ENCODE results near the gene ZNF687.
"Not testable (repeated sequence)": the region's sequence is repeated elsewhere in the genome, so short reads cannot be mapped to it uniquely, and the experiment has no call there.

Gene ZNF687, protein sequence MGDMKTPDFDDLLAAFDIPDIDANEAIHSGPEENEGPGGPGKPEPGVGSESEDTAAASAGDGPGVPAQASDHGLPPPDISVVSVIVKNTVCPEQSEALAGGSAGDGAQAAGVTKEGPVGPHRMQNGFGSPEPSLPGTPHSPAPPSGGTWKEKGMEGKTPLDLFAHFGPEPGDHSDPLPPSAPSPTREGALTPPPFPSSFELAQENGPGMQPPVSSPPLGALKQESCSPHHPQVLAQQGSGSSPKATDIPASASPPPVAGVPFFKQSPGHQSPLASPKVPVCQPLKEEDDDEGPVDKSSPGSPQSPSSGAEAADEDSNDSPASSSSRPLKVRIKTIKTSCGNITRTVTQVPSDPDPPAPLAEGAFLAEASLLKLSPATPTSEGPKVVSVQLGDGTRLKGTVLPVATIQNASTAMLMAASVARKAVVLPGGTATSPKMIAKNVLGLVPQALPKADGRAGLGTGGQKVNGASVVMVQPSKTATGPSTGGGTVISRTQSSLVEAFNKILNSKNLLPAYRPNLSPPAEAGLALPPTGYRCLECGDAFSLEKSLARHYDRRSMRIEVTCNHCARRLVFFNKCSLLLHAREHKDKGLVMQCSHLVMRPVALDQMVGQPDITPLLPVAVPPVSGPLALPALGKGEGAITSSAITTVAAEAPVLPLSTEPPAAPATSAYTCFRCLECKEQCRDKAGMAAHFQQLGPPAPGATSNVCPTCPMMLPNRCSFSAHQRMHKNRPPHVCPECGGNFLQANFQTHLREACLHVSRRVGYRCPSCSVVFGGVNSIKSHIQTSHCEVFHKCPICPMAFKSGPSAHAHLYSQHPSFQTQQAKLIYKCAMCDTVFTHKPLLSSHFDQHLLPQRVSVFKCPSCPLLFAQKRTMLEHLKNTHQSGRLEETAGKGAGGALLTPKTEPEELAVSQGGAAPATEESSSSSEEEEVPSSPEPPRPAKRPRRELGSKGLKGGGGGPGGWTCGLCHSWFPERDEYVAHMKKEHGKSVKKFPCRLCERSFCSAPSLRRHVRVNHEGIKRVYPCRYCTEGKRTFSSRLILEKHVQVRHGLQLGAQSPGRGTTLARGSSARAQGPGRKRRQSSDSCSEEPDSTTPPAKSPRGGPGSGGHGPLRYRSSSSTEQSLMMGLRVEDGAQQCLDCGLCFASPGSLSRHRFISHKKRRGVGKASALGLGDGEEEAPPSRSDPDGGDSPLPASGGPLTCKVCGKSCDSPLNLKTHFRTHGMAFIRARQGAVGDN

DNA sequence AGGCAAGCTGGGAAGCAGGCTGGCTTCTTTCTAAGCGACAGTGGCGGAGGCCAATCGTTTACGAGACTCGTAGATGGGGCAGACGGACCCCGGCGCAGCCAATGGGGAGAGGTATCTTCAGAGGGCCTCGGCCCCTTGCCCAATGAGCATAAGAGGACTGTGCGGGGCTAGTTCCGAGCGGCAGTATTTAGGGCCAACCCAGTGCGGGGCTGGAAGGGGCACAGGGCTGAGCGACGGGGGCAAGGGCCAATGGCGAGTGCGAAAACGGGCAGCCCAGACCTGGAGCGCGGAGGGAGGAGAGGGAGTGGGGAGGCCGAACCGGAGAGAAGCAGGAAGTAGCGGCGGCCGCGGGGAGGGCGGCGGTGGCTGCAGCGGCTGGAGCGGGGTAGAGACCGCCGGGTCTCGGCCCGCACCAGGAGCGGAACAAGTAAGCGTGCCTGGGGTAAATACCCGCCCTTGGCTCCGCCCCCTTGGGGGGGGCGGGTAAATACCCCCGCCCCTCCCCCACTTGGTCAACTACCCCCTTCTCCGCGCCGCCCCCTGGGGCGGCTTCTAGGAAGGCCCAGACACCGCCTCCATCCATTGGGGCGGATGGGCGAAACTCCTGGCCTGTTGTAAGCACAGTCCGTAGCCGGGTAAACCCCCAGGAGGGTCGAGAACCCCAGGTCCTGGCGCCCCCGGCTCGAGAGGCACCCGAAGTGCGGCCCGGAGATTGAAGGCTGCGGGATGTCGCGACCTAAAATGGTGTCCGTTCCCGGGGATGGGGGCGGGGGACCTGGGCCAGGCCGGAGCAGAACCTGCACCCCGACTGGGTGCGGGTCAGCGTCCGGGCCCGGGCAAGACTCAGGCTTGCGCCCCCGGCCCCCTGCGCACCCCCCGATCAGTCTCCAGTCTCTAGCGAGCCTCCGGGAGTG is at the start of gene ZNF687:
ZNF687 (plus strand) TSS at position 331 of the 914 bp plus-strand sequence. CDS start 3,993 bp downstream, outside the sequence.
- peak; percentile 100 for DNase-seq (ENCODE audit: low read depth)

DNA sequence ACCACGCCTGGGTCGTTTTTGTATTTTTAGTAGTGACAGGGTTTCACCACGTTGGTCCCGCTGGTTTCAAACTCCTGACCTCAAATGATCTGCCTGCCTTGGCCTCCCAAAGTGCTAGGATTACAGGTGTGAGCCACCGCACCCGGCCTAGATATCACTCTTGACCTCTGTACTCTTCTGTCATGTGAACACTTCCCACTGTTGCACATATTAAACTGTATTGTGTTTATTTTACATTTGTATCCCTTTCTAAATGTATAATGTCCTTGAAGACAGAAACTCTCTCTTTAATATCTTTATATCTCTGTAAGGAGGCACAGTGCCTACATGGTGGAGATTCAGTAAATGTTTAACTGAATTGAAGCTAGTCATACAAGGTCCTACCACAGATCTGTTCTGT is 46.9 kb upstream of the ZNF687 start:
- no peak for DNase-seq (ENCODE audit: low read depth)

DNA sequence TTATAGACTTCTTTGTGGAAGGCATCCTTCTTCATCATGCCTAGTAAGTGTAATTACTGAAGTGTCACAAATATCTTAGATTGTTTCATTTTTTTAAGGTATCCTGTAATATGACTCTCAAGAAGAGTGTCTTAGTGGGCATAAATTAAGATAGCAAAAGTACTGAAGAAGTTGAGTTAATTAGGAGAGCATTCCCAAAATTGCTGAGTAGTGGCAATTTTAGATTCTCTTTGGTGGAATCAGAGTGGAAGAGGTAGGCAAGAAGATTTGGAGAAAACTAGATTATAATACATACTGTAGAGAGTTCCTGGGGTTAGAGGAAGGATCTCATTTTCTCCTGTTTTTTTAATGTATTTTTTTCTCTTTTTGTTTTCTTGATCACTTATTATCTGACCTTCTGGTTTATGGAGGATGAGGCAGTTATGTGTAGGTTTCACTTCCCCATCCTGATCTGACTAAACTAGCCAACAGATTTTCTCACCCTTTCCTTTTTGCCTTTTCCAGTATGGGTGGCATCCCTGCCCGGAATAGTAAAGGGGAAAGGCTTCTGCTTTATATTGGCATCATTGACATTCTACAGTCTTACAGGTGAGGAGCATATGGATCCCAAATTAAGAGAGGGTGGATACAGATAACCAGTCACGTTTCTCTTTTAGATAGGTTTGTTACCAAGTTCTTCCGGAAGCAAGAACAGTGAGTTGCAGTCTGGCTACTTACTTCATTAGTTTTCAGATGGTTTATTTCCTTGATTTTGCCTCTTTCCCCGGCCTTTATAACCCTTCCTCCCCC is 44.2 kb upstream of the ZNF687 start:
- no peak for DNase-seq (ENCODE audit: low read depth)

DNA sequence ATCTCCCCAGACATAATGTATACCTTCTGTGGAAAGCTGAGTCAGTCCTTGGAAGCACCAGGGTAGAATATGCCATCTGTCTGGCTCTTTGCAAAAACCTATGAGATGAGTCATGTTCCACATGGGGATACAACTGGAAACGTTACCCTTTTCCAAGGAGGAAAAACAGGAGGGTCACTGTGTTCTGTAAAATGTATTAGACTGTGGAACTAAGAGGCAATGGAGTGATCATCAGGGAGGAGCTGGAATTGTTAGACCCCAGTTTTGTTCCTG is 43.7 kb upstream of the ZNF687 start:
- peak; percentile 77 for DNase-seq (ENCODE audit: low read depth)

DNA sequence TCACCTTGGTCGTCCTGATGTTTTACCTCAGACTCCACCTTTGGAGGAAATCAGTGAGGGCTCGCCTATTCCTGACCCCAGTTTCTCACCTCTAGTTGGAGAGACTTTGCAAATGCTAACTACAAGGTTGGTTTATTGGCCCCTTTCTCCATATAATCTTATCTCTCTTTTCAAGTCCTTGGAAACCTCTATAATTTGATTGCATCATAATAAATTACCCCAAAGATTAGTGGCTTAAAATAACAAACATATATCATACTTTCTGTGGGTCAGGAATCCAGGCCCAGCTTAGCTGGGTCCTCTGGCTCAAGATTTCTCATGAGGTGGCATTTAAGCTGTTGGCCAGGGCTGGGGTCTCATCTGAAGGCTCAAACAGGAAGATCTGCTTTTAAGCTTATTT is 39.7 kb upstream of the ZNF687 start:
- DNase-seq (ENCODE audit: low read depth): no peak

DNA sequence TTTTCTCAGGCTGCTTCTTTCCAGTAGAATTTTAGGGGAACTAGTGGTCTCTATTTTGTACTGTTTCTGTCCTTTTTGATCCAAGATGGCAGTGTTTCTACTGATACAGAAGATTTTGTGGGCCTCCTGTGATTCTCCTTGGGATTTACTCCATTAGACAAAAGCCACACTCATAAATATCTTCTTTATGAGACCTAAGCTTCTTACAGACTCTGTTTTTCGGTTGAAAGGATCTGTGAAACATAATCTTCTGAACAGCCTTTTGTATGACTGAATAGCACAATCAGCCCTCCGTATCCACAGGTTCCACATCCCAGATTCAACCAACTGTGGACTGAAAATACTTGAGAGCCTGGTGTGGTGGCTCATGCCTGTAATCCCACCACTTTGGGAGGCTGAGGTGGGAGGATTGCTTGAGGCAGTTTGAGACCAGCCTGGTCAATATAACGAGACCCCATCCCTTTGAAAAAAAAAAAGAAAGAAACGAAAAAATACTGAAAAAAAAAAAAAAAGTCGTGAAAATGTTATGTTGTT is 38.3 kb upstream of the ZNF687 start:
- DNase-seq (ENCODE audit: low read depth): no peak

DNA sequence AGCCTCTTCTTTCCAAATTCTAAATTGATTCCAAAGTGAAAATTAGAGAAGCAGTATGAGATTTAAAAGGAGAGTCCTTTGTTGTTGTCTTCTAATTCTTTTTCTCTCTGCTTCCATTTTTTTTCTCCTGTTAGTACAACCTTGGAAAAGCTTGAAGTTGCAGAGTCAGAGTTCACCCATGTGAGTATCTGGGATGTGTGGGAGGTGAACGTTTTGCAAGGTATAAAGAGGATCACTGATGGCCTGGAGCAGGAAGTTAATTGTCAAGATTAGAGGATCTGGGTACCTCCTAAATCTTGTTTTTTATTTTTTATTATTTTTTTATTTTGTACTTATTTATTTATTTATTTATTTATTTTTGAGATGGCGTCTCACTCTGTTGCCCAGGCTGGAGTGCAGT is 35.3 kb upstream of the ZNF687 start:
- no peak for DNase-seq (ENCODE audit: low read depth)

DNA sequence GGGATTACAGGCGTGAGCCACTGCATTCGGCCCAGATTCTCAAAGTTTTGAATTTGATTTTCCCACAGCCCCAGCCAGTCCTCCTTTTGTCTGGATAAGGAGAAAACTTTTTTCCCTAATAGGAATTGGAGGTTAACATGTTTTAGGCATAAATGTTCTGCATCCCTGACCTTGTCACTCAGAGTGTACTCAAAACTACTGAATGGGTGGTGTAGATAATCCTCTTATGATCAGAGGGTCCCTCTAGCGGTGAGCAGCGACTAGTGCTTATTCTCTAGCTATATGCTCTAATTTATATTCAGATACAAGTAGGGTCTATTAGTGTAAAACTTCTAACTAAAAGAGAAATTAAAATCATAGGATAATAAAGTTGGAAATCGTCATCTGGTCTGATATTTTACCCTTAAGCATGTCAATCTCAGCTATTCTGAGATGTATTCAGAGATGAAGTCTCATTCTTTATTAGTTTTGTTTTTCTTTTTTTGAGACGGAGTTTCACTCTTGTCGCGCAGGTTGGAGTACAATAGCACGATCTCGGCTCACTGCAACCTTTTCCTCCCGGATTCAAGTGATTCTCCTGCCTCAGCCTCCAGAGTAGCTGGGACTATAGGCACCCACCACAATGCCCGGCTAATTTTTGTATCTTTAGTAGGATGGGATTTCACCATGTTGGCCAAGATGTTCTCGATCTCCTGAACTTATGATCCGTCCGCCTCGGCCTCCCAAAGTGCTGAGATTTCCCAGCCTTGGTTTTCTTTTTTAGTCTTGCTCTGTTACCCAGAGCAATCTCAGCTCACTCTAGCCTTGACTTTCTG is 30.2 kb upstream of the ZNF687 start:
- no peak for DNase-seq (ENCODE audit: low read depth)

DNA sequence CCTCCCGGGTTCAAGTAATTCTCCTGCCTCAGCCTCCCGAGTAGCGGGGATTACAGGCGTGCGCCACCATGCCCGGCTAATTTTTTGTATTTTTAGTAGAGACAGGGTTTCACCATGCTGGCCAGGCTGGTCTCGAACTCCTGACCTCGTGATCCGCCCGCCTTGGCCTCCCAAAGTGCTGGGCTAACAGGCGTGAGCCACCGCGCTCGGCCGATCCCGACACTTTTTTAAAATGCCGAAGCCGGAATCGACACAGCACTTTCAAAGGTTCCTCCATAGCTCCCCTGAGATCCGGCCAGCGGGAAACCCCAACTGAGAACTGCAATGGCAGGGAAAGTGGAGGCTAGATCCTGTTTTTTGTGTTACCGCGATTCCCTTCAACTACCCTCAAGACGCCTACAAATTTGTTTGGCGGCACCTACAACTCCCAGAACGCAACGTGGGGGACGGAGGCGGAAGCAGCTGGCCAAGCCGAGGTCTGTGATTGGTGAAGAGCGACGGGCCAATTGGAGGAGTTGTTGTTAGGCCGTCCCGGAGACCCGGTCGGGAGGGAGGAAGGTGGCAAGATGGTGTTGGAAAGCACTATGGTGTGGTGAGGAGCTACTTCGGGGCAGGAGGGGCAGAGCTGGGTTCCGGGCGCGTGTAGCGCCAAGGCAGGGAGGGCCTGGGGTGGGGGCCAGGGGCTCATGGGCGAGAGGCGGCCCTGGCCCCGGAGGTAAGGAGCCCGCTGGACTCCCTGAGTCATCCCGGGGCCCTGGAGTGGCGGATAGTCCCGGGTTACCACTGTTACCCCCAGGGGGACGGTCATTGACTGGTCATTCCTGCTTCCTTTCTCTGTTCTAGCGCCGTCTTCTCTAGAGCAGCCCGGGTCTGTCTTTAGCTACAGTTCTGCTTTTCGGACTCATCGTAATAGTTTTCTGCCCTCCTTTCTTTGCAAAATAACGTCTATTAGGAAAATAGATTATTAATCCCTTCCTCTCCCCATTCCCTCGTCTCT is 27.6 kb upstream of the ZNF687 start, which contains the start of gene PSMD4:
PSMD4 (plus strand) TSS at position 518 of the 997 bp plus-strand sequence; CDS start at position 567, 49 bp downstream.
- DNase-seq (ENCODE audit: low read depth): peak; percentile 84

DNA sequence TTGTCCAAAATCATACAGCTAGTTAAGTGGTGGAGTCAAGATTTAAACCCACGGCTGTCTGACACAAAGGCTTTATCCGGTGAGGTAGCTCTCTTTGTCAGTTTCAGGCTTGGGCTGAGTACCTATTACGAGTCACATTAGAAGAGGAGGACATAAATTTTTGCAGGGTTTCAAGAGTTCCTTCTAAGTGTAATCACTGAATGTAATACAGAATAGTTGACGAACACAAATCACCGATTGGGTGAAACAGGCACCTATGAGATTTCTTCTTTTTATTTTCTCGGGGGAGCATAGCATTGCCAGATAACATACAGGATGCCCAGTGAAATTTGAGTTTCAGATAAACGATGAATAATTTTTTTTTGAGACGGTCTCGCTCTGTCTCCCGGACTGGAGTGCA is 26.7 kb upstream of the ZNF687 start:
- DNase-seq (ENCODE audit: low read depth): no peak

DNA sequence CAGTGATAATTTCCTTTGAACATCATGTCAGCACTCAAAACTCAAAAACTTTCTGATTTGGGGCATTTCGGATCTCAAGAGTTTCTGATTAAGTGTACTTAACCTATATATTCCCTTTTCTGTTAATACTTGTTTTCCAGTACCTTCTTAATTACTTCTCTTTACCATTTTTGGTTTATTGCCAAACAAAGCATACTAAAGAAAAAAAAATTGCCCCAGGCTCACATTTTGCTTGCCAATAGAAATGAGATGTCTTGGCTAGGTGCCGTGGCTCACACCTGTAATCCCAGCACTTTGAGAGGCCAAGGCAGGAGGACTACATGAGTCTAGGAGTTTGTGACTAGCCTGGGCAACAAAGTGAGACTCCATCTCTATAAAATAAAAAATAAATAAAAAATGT is 22.7 kb upstream of the ZNF687 start:
- no peak for DNase-seq (ENCODE audit: low read depth)

DNA sequence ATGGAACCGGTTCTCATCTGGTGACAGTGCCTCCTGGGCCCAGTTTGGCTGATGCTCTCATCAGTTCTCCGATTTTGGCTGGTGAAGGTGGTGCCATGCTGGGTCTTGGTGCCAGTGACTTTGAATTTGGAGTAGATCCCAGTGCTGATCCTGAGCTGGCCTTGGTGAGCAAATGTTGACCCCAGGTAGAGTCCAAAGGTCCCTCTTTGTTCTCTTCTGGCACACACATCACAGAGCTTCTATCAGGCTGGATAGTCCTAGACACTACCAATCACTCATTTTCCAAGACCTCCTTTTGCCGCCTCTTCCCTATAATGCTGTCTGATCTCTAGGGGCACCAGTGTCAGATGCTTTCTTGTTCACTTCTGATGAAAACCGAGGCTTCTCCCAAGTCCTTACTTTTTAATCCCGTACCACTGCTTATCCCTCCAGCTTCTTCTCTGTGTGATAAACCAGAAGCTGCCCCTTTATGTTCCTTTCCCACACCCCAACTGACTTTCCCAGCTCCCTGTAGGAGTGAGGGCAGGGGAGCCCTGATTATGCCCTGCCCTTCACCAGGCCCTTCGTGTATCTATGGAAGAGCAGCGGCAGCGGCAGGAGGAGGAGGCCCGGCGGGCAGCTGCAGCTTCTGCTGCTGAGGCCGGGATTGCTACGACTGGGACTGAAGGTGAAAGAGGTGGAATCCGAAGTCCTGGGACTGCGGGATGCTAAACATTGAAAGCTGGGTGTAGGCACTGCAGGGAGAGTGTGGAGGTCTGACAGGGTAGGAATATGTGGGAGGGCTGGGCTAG is 16.5 kb upstream of the ZNF687 start:
- no peak for DNase-seq (ENCODE audit: low read depth)

DNA sequence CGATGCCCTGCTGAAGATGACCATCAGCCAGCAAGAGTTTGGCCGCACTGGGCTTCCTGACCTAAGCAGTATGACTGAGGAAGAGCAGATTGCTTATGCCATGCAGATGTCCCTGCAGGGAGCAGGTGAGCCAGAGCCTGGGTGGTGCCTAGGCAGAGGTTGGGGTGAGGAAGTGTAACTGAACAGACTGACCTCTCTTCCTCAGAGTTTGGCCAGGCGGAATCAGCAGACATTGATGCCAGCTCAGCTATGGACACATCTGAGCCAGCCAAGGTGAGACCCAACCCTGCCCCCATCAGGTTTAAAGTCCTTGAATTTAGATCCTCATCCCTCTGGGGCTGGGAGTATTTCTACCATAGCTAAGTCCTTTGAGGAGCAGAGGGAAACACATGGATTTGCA is 15.8 kb upstream of the ZNF687 start:
- DNase-seq (ENCODE audit: low read depth): no peak

DNA sequence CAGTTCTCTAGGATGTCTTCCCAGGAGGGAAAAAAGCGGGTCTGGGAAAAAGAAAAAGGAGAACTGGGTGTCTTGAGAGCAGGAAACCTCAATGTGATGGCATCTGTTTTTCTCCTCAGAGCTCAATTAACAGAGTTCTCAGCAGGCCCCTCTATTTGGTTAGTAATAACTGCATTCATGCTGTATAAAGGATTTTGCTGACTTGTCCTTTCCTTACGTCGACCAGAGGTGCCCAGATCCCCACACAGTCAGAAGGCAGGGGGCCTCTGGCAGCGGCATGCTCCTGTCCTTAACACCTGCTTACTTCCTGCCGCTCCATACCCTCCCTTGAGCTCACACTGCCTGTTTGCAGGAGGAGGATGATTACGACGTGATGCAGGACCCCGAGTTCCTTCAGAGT is 15.3 kb upstream of the ZNF687 start:
- no peak for DNase-seq (ENCODE audit: low read depth)

DNA sequence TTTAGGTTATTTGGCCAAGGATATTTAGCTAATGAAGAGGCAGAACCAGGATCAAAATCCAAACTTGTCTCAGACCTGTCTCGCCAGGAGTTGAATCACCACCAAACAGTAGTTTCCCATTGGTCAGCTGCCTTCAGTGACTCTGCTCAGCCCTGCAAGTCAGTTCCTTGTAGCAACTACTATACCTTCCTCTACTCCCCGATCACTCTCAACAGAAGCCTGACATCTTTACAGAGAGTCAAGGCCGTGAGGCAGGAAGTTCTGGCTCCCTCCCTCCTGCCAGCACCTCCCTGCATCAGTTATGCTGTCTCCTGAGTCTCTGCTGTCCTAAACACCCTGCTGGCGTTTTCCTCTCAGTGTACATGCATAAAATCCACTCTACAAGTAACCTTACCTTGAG is 14.3 kb upstream of the ZNF687 start:
- no peak for DNase-seq (ENCODE audit: low read depth)

DNA sequence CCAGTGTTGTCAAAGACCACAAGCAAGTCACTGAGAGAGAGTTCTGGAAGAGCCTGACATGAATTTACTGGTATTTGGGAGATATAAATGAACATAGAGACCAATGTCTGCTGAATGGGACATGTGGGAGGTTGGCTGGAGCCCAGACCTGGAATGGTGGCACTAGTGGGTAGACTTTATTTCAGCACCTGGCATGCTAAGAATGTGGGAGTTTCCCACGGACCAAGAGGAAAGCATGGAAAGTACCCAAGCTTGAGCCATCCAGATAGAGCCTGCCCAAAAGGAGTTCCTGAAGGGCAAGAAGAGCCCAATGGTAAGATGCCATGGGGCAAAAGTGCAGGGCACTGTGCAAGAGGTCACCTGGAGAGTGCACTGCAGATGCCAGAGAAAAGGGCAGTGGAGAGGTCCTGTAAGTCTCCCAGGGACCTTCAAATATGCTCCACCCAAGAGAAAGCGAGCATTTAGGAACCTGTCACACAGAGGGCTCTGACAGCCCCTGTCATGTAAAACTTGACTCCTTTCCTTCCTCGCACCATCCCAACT is 8.1 kb upstream of the ZNF687 start:
- DNase-seq (ENCODE audit: low read depth): no peak

DNA sequence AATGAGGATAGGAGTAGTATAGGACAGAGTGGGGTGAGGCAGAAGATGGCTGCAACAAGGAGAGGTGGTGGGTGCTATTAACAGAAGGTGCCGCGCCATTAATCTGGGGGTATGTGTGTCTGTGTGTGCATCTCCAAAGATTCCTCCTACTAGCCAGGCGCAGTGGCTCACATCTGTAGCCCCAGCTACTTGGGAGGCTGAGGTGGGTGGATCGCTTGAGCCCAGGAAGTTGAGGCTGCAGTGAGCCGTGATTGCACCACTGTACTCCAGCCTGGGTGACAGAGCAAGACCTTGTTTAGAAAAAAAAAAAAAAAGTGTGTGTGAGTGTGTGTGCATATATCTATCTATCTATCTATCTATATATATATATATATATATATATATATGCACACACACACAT is 6.8 kb upstream of the ZNF687 start:
- not testable (repeated sequence) for DNase-seq (ENCODE audit: low read depth)

Data from GM04503 (cell line).